ENCODE measurements around the gene CTAGE9.

CTAGE9 gene

GRCh38 chr6:131739136-131739535, 28.3 kb upstream of the CTAGE9 start:
- ChIA-PET CTCF (interaction anchor here (1.4 kb wide), 1 partner anchor 11 kb away, joined by 3 read pairs; no protein-coding TSS in a partner anchor), POLR2A (no interaction called here)
- DNase-seq (ENCODE audit: extremely low spot score) = no peak
- TF ChIP-seq CTCF (IDR thresholded peaks at IDR 0.05; ENCODE audit: control extremely low read depth, extremely low read depth, low read depth, missing control alignments) = no peak

- POLR2A ChIA-PET = no interaction called here
- CTCF ChIA-PET = no interaction called here
- TF ChIP-seq CTCF (IDR thresholded peaks at IDR 0.05; ENCODE audit: control extremely low read depth, extremely low read depth, low read depth, missing control alignments) = no peak
- DNase-seq (ENCODE audit: extremely low spot score) = no peak
These were observed 26.0 kb upstream of the CTAGE9 start for GRCh38 chr6:131736811-131737210.

- no peak for DNase-seq (ENCODE audit: extremely low spot score)
- ChIA-PET CTCF (no interaction called here), POLR2A (no interaction called here)
- no peak for TF ChIP-seq CTCF (IDR thresholded peaks at IDR 0.05; ENCODE audit: control extremely low read depth, extremely low read depth, low read depth, missing control alignments)
These were observed 25.3 kb upstream of the CTAGE9 start for GRCh38 chr6:131736003-131736596.

GRCh38 chr6:131733376-131734016, 22.7 kb upstream of the CTAGE9 start:
- no peak for TF ChIP-seq CTCF (IDR thresholded peaks at IDR 0.05; ENCODE audit: control extremely low read depth, extremely low read depth, low read depth, missing control alignments)
- ChIA-PET CTCF (no interaction called here), POLR2A (no interaction called here)
- no peak for DNase-seq (ENCODE audit: extremely low spot score)

GRCh38 chr6:131731224-131731623, 20.4 kb upstream of the CTAGE9 start:
- TF ChIP-seq CTCF (IDR thresholded peaks at IDR 0.05; ENCODE audit: control extremely low read depth, extremely low read depth, low read depth, missing control alignments) = no peak

GRCh38 chr6:131730264-131730663, 19.4 kb upstream of the CTAGE9 start:
- CTCF ChIA-PET = no interaction called here
- DNase-seq (ENCODE audit: extremely low spot score) = no peak
- no peak for TF ChIP-seq CTCF (IDR thresholded peaks at IDR 0.05; ENCODE audit: control extremely low read depth, extremely low read depth, low read depth, missing control alignments)
- POLR2A ChIA-PET = no interaction called here

More at GRCh38 chr6:131731224-131731623, 20.4 kb upstream of the CTAGE9 start:
- no peak for DNase-seq (ENCODE audit: extremely low spot score)
- ChIA-PET POLR2A (no interaction called here), CTCF (no interaction called here)
